Activated CD8-positive, alpha-beta memory T cell treated with anti-CD3 and anti-CD28 coated beads, Interleukin-2, amount 50 U/mL, for 1 hour (primary cell): Measurements from ENCODE around the gene PRPH2.
A peak's percentile ranks its signal among the peaks of the same experiment; 100 is the strongest.
"Not testable (repeated sequence)": the region's sequence is repeated elsewhere in the genome, so short reads cannot be mapped to it uniquely, and the experiment has no call there.

ENCODE experiments used
- DNase-seq: peaks from one replicate; pipeline ENCODE4 v3.0.0-alpha.2; 2020; ENCODE audit errors: extremely low read depth

Gene PRPH2

DNA sequence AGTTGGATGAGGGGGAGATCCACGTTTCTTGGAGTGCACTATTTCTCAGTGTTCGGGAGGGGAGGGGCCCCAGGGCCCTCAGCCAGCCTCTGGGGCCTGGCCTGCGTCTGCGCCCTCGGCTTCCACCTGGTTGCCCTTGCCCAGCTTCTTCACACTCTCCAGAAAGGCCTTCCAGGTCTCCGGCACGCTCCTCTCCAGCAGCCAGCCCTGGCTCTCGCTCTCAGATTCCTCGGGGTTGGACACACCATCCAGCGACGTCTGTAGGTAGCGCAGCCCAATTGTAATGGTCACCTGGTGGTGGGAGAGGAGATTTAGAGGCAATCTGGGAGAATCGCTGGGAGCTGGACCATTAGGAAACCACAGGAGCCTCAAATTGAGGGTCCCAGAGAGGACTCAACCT is 24.2 kb downstream of the PRPH2 start:
- DNase-seq = no peak

DNA sequence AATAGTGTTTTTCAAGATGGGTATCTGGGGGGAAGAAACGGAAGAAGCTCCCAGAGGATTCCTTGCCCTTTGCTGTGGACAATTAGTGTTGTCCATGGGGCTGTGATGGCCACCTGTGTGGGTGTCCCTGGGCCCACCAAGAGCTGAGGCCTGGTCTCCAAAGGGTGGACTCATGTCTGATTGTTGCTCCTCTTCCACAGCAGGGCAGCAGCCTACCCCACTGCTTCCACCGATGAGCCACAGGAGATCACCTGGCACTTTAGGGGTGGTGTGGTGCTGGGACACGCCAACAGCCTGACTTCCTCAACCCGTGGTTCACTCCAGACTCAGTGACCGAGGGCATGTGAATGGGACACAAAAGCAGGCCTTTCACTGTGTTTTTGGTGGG is 25.1 kb downstream of the PRPH2 start:
- DNase-seq = no peak

DNA sequence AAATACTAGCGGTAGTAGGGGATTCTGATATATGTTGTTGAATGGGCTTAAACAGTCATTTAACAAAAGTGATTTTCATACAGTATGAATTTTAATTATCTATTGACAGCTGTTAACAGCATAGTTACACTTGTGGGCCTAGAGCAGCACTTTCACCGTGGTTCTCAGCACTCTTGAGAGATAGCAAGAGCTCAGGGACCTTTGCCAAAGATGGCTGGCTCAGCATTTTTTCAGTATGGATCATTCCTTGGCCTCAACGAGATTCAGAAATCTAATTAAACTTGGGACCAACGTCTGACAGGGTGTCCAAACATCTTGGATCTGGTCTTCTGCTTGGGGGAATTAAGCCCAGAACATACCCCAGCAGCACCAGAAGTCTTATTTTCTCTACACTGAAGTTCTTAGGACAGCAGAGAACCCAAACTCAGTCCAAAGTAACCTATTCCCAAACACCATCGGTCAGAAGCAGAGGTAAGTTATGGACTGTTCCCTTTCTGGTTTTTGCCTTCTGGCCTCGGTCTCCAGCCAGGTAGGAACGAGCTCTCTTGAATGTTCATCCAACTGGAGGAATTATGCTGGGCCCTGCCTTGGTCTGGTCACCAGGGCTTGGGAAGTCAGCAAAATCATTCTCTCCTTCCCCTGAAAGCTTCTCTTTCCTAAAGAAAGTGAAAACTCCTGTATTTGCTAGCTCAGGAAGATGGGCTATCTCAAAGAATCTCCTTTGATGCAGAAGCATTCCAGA is 25.7 kb downstream of the PRPH2 start:
- no peak for DNase-seq

DNA sequence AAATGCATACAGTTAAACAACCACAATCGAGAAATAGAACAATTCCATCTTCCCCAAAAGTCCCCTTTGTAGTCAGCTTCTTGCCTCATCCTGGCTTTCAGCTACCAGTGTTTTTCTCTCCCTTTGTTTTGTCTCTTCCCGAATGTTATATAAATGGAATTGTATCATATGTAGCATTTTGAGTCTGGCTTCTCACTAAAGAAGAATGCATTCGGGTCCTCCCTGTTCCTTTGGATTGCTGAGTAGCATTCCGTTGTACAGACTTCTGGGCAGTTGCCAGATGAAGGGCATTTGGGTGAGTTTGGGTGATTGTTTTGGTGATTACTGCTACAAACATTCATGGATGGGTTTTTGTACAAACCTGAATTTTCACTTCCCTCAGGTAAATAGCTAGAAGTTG is 27.8 kb downstream of the PRPH2 start:
- DNase-seq = no peak

DNA sequence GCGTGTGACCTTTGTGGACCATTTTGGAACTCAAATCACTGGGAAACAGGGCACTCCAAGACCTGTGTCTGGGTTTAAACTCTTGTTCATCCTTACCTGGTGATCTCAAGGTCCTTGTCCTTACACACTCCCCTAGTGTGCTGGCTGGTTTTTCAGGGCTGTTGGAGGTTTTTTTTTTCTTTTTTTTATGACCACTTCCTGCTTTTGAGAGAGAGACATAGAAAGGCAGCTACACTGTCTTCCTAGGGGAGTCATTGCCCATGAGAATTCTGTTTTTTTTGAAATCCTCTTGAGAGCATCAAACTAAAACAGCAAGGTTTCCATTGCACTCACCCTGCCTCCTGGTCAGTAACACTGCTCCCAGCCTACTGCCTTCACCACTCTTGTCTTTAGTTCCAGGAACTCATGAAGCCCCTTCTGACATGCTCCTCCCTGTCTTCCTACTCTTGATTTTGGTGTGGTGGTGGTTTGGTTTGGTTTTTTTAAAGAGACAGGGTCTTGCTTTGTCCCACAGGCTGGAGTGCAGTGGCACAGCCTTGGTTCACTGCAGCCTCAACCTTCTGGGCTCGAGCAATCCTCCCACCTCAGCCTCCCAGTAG is 28.6 kb downstream of the PRPH2 start:
- no peak for DNase-seq

DNA sequence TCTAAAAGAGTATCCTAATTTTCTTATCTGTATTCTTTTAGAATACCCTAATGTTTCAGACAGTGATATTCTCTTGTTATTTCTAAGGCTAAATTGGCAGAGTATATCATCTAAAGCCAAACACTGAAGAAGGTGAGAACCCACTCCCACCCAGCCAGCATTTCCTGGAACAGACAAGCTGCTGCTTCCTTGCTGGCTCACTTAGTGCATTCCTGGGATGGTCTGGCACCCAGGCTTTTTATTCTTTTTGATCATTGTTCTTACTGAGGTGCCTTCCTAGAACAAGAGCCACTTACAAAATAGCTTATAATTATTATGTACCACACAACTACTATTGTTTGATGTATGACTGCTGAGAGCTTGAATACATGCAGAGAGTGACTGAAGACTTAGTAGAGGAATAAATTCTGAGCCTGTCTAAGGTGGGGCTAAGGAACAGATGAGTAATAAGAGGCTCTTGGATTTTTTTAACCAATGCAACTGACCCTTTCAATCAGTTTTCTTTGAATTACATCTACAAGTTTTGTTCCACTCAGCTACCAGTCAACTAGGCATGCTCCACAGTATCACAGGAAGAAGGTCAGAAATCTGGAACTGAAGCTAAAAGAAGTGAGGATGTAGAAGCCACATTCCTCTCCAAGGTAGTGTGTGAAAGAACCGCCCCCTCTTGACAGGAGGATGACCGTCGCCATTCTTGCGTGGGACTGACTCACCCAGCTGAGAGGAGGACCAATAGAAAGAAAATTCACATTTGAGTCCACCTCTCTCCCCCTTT is 30.1 kb downstream of the PRPH2 start:
- no peak for DNase-seq

DNA sequence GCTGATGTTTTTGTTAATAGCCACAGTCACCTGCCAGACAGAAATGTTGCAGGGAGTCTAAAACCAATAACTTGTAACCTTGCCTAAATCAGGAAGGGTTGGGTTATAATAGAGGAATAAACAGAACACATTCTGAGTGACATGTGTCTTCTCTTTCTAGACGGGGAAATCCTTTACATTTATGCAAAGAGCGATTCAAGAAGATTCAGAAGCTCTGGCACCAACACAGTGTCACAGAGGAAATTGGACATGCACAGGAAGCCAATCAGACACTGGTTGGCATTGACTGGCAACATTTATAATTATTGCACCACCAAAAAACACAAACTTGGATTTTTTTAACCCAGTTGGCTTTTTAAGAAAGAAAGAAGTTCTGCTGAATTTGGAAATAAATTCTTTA is 31.5 kb downstream of the PRPH2 start:
- DNase-seq = no peak

DNA sequence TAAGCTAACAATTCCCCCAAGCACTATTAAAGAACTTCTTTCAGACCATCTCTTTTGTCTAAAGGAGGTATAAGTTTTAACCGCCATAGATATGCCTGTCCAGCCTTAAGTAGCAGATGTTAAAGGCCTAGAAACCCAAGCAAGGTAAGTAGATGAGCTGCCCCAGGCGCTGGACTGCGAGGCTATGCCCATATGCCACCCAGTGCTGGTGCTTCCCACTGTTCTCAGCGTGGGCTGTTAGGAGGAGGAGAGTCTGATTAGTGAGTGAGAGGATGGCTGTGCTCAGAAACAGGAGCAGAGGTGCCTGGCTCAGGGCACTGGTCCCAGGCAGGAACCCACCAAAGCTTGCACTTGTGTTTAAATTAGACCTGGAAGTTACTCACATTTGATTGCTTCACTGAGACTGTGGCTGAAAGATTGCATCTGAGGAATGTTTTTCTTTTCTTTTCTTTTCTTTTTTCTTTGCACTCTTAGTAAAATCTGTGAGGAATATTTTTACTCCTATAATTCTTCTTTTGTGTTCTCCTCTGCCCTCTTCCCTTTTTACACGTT is 32.2 kb downstream of the PRPH2 start:
- no peak for DNase-seq

DNA sequence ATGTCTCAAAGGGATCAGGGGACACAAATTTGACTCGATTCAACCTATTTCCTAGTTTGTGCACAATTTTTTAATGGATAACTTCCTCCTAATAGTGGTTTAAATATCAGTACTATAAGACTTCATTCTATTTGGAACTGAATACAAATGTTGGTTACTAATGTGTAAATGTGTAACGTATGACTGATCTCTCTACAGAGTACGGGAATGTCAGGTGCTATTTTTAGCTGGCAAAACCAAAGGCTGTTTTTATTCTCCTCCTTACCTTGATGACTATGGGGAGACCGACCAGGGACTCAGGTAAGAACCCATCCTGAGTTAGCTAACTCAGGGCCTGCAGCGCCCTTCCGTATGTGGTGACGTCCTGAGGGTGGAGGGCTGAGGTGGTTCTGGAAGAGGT is 33.0 kb downstream of the PRPH2 start:
- DNase-seq = no peak

DNA sequence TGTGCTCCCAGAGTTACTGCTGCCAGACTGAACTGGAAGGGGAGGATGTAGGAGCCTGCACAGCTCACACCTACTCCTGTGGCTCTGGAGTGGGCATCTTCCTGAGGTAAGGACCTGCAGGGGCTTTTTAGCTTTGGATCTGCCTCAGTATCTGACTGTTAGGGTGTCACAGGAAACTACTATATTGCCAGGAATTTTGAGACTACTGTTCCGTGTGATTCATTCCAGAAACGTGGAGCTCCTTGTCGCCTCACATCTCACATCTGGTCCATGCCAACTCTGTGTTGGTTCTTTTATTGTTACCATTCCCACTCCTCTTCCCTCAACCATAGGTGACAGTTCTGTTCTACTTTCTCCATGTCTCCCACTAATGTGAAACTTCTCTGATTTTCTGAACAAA is 34.1 kb downstream of the PRPH2 start:
- no peak for DNase-seq

DNA sequence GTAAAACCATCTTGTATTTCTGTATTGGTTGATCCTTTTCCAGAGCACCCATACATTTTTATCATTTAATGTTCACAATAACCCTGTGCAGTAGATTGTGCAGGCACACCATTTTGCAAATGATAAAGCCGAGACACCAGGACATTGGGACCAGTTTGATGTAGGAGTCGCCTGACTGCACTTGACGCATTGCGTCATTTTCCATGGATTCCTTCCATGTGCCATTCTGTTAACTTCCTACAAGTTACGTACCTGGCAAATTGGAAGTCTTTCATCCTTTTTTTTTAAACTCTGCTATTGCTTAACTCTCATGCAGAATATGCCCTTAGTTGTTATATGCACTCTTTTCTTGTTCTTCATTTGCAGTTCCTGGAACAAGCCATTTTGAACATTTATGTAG is 43.0 kb downstream of the PRPH2 start:
- DNase-seq = no peak

DNA sequence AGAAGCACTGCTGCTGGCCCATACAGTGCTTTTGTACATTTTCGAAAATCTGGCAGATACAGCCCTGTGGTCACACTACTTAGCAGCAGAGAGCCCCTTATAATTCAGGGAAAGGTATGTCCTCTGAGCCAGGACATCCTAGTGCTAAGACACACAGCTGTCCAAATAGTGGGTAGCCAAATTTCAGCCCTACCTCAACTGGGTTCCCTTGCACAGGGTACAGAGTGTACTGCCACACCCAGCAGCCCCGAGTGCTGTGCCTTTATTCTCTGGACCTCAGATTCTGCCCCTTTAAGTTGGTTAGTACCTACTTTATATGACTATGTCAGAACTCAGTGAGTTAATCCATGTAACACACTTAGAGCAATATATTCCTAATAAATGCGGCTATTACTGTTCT is 47.6 kb downstream of the PRPH2 start:
- DNase-seq = no peak

DNA sequence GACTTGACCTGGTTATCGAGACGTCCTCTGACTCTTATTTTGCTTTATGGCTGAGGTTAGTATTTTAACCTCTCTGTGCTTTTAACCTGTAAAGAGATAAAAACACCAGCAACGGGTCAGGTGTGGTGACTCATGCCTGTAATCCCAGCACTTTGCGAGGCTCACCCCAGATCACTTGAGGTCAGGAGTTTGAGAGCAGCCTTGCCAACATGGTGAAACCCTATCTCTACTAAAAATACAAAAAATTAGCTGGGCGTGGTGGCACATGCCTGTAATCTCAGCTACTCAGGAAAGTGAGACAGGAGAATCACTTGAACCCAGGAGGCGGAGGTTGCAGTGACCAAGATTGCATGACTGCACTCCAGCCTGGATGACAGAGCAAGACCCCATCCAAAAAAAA is 48.0 kb downstream of the PRPH2 start:
- DNase-seq = not testable (repeated sequence)

DNA sequence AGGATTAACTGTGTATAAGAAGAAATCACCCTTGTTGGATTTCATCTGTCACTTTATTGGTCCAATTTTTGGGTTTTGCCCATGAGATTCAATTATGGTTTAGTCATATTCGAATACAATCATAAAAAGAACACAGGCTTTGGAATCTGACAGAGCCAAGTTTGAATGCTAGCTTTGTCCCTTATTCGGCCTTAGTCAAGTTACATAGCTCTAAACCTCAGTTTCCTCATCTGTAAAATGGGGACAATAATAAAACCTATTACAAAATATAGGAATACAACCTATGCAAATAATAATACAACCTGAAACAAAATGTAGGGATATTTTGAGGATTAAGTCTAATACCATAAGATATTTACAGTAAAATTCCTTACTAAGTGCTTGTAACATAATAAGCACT is 57.7 kb downstream of the PRPH2 start:
- no peak for DNase-seq

DNA sequence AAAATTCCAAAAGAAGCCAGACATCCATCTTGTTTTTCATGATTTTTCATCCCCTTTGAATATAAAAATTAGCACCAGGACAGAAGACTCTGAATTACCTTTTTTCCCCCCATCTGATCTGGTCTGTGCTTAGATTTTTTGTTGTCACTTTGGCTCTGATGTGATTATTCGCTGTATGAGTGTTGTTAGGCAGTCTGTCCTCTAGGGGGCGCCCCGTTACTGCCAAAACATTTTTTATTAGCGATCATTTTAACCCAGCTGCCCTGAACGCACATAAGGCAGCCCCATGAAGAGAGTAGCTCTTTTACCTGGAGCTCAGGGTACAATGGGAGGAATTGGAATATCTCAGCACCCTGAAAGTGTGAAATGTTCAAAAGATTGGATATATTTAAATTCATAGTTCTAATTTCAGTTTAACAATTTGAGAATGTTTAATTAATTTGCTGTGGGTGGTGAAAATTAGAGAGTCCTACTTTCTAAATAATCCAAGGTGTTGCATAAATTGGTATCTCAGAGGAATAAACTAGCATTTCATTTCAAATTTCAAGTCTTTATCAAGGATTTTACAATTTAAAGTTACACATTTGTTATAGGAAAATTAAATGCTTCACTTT is 60.8 kb downstream of the PRPH2 start:
- DNase-seq = peak; percentile 70

DNA sequence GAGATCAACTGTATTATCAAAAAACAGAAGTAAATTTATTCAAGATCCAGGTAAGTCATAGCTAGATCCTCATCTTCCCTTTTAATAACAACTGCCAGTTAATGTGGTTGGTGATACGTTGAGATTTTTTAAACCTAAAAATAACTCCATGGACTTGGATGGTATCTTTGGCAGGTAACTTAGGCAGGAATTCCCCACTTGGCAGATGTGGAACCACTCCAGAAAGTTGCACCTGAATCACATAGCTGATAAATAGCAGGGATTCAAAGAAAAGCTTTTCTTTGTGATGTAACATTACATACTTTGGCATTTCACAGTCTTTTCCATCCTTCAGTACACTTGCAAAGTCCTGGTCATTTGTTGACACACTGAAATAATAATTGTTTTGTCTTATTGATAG is 62.6 kb downstream of the PRPH2 start:
- no peak for DNase-seq

DNA sequence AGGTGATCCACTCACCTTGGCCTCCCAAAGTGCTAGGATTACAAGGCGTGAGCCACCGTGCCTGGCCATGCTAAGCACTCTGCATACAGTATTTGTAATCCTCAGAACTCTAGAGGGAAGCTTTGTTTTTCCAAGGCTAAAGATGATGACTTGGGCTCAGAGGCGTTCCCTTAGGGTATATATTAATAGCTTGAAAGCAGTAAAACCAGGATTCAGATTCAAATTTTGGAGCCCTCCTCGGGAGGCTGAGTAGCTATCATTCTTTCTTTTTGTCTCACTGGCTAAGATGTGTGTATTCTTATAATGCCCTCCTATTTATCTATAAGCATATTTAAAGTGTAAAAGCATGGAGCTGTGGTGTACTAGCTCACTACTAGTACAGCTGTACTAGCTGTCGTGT is 68.5 kb downstream of the PRPH2 start:
- DNase-seq = no peak

DNA sequence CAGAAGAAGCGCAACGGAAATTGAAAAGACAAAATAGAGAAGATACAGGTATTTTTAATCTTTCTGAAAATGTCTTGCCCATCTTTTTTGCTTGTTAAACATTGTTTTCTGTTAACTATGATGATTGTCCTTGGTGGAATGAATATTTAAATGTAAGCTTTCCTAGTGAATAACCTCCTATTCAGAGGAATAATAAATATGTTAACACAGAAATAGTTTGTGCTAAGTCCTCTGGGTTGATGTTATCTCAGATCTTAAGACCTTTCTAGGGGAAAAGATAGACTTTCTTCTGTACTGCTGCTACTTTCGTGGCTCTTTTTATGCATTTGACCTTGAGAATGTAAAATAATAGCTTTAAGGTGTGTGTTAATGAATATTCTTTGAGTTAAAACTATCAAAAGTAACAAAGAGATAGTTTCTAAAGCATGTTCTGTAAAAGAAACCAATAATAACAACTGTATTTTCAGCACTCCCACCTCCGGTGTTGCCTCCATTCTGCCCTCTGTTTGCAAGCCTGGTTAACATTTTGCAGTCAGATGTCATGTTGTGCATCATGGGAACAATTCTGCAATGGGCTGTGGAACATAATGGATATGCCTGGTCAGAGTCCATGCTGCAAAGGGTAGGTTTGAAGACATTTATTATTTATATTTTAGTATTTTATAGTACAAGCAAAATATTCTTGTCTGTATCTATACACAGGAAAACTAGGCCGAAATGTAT is 70.2 kb downstream of the PRPH2 start:
- no peak for DNase-seq
